ENCODE data around the gene RACGAP1.
A peak's percentile ranks its signal among the peaks of the same experiment; 100 is the strongest.

Gene RACGAP1

GRCh38 chr12:50019524-50019923 lies 5.8 kb downstream of the RACGAP1 start:
- TF ChIP-seq, protein P1, sequence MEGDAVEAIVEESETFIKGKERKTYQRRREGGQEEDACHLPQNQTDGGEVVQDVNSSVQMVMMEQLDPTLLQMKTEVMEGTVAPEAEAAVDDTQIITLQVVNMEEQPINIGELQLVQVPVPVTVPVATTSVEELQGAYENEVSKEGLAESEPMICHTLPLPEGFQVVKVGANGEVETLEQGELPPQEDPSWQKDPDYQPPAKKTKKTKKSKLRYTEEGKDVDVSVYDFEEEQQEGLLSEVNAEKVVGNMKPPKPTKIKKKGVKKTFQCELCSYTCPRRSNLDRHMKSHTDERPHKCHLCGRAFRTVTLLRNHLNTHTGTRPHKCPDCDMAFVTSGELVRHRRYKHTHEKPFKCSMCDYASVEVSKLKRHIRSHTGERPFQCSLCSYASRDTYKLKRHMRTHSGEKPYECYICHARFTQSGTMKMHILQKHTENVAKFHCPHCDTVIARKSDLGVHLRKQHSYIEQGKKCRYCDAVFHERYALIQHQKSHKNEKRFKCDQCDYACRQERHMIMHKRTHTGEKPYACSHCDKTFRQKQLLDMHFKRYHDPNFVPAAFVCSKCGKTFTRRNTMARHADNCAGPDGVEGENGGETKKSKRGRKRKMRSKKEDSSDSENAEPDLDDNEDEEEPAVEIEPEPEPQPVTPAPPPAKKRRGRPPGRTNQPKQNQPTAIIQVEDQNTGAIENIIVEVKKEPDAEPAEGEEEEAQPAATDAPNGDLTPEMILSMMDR (IDR thresholded peaks at IDR 0.05; ENCODE audit: control insufficient read depth, insufficient read depth, low read depth, low read length, missing control alignments), result no peak
- no peak overlapping the region for H3K4me3 ChIP-seq (ENCODE audit: control insufficient read depth, low read depth, low read length)
- no peak for DNase-seq (ENCODE audit: low read depth)

GRCh38 chr12:50018968-50019367 lies 6.3 kb downstream of the RACGAP1 start:
- no peak overlapping the region for H3K4me3 ChIP-seq (ENCODE audit: control insufficient read depth, low read depth, low read length)
- TF ChIP-seq, protein P1 (IDR thresholded peaks at IDR 0.05; ENCODE audit: control insufficient read depth, insufficient read depth, low read depth, low read length, missing control alignments), result no peak
- no peak for DNase-seq (ENCODE audit: low read depth)

GRCh38 chr12:50018154-50018553 lies 7.1 kb downstream of the RACGAP1 start:
- H3K4me3 ChIP-seq (ENCODE audit: control insufficient read depth, low read depth, low read length), result no peak overlapping the region
- DNase-seq (ENCODE audit: low read depth), result no peak
- TF ChIP-seq, protein P1 (IDR thresholded peaks at IDR 0.05; ENCODE audit: control insufficient read depth, insufficient read depth, low read depth, low read length, missing control alignments), result no peak

- no peak overlapping the region for H3K4me3 ChIP-seq (ENCODE audit: control insufficient read depth, low read depth, low read length)
- DNase-seq (ENCODE audit: low read depth), result peak; percentile 52
- TF ChIP-seq, protein P1 (IDR thresholded peaks at IDR 0.05; ENCODE audit: control insufficient read depth, insufficient read depth, low read depth, low read length, missing control alignments), result no peak
Observed at GRCh38 chr12:50017641-50018040, 7.7 kb downstream of the RACGAP1 start.

DNA sequence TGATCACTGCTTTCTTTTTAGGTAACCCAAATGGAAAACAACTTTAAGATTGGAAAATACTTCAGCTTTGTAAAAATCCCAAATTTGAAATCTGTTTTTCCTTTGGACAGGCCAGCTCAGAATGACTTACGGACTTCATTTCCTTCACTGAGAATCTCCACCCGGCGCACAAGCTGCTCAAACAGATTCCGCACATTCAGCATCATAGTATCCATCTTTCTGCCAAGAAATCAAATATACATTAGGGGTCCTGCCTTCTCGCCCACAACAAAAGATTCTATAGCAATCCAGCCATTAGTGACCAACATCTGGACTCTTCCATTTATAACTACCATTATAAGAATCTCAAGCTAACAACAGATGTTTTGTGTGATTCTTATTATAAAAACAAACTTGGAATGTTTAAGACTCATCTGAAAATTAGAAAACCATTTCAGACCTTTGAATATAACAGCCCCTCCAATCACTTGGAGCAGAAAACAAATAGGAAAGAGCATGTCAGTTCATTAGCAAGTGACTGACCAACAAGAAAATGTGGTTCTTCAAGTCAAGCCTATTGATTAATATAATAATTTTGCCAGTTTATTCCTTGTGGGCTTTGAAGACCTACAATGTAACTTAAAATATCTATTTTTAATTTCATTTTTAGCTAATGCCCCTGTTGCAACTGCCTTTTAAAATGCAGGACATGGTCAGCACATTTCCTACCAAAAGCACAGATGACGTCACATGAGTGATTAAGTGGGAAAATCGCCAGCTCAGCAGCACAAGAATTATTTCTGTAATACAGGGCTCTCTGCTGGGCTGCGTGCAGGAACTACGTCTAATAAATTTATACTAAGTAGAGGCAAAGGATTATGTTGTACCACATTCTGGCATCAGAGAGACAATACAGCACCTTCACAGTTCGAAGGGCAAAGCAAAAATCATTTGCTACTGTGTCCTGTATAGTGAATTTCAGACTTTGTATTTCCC lies 8.5 kb downstream of the RACGAP1 start:
- DNase-seq (ENCODE audit: low read depth), result peak; percentile 71
- TF ChIP-seq, protein P1 (IDR thresholded peaks at IDR 0.05; ENCODE audit: control insufficient read depth, insufficient read depth, low read depth, low read length, missing control alignments), result no peak
- no peak overlapping the region for H3K4me3 ChIP-seq (ENCODE audit: control insufficient read depth, low read depth, low read length)

- no peak overlapping the region for H3K4me3 ChIP-seq (ENCODE audit: control insufficient read depth, low read depth, low read length)
- TF ChIP-seq, protein P1 (IDR thresholded peaks at IDR 0.05; ENCODE audit: control insufficient read depth, insufficient read depth, low read depth, low read length, missing control alignments), result no peak
- no peak for DNase-seq (ENCODE audit: low read depth)
Observed at GRCh38 chr12:50014342-50014741, 11.0 kb downstream of the RACGAP1 start.

All from AG09309 (cell line).